GM23338 (cell line): ENCODE results near the gene RBM44. TPM values are rescaled to one million over a fixed set of nuclear protein-coding genes. Genes with fewer than 3 reads are reported as not detected.

ENCODE experiments used
- ATAC-seq: fragments of 200-7000 bp; cut with Tn5 transposase; 3 replicates; pipeline ENCODE4 v1.9.1; 2020
- DNase-seq: peaks from one replicate; pipeline ENCODE4 v3.0.0-alpha.2; 2015; ENCODE audit warnings: low spot score
- H2AFZ ChIP-seq: fragments of 200-600 bp; sonication (generic); 2 replicates; pipeline ENCODE4 v1.8.0; 2016; ENCODE audit warnings: antibody characterized with exemption, mild to moderate bottlenecking, moderate library complexity
- H3F3A ChIP-seq: fragments of 200-600 bp; sonication (generic); replicated peaks from 2 replicates; pipeline ENCODE4 v1.8.0; 2017; ENCODE audit warnings: antibody characterized with exemption, mixed run types, low read depth
- H3K27ac ChIP-seq: fragments of 200-600 bp; sonication (generic); 2 replicates; pipeline ENCODE4 v1.6.1; 2016; ENCODE audit warnings: low read depth
- H3K27me3 ChIP-seq: fragments of 200-600 bp; sonication (generic); 2 replicates; pipeline ENCODE4 v1.8.0; 2016; ENCODE audit warnings: mild to moderate bottlenecking, mixed run types, moderate library complexity; ENCODE audit not compliant: insufficient read depth
- H3K36me3 ChIP-seq: fragments of 200-600 bp; sonication (generic); 2 replicates; pipeline ENCODE4 v1.8.0; 2016; ENCODE audit warnings: mild to moderate bottlenecking; ENCODE audit not compliant: insufficient read depth
- H3K4me1 ChIP-seq: fragments of 200-600 bp; sonication (generic); 2 replicates; pipeline ENCODE4 v1.8.0; 2016; ENCODE audit warnings: mild to moderate bottlenecking, moderate library complexity; ENCODE audit not compliant: insufficient read depth
- H3K4me2 ChIP-seq: fragments of 200-600 bp; sonication (generic); 2 replicates; pipeline ENCODE4 v1.7.1; 2017; ENCODE audit warnings: mixed run types
- H3K4me3 ChIP-seq: fragments of 200-600 bp; sonication (generic); 2 replicates; pipeline ENCODE4 v1.6.1; 2016; ENCODE audit warnings: mixed run types
- H3K79me2 ChIP-seq: fragments of 200-600 bp; sonication (generic); replicated peaks from 2 replicates; pipeline ENCODE4 v1.8.0; 2017; ENCODE audit warnings: mild to moderate bottlenecking; ENCODE audit not compliant: insufficient read depth
- H3K9me2 ChIP-seq: fragments of 200-600 bp; sonication (generic); 2 replicates; pipeline ENCODE4 v1.8.0; 2017; ENCODE audit not compliant: insufficient read depth
- H4K20me1 ChIP-seq: fragments of 200-600 bp; sonication (generic); replicated peaks from 2 replicates; pipeline ENCODE4 v1.8.0; 2017; ENCODE audit warnings: mild to moderate bottlenecking; ENCODE audit not compliant: insufficient read depth
- H3K27ac Mint-ChIP-seq: 2 replicates; pipeline ENCODE4 v1.8.0; 2020; ENCODE audit warnings: inconsistent platforms, mild to moderate bottlenecking, moderate library complexity, mixed read lengths
- H3K27me3 Mint-ChIP-seq: 3 replicates; pipeline ENCODE4 v1.8.0; 2022; ENCODE audit warnings: low read depth, mild to moderate bottlenecking, moderate library complexity, mixed read lengths, inconsistent platforms; ENCODE audit not compliant: insufficient read depth, poor library complexity
- H3K36me3 Mint-ChIP-seq: 3 replicates; pipeline ENCODE4 v1.8.0; 2021; ENCODE audit warnings: low read depth, mild to moderate bottlenecking, inconsistent platforms, moderate library complexity, mixed read lengths
- H3K4me1 Mint-ChIP-seq: 3 replicates; pipeline ENCODE4 v1.8.0; 2020; ENCODE audit warnings: mild to moderate bottlenecking, inconsistent platforms, mixed read lengths
- H3K4me3 Mint-ChIP-seq: 3 replicates; pipeline ENCODE4 v1.8.0; 2021; ENCODE audit warnings: moderate library complexity, mild to moderate bottlenecking, inconsistent platforms, mixed read lengths
- H3K9me3 Mint-ChIP-seq: 3 replicates; pipeline ENCODE4 v1.8.0; 2020; ENCODE audit warnings: moderate library complexity, mild to moderate bottlenecking, inconsistent platforms, mixed read lengths
- CREB1 ChIP-seq: fragments of 250-450 bp; sonication (Bioruptor Pico); IDR thresholded peaks from 2 replicates; pipeline ENCODE4 v1.5.0; 2020; ENCODE audit warnings: low read depth, mild to moderate bottlenecking, moderate library complexity
- CTCF ChIP-seq, 2 experiments: fragments of 200-600 bp in 1 of 2; sonication (generic) in 1 of 2; conservative IDR thresholded peaks; 2 replicates each; pipeline versions ENCODE4 v1.5.1 to v1.6.1; 2016 to 2017; ENCODE audit warnings: antibody characterized with exemption in 2 of 2, low read depth in 2 of 2, mild to moderate bottlenecking in 2 of 2, moderate library complexity in 1 of 2
- EZH2 ChIP-seq: fragments of 200-600 bp; sonication (generic); IDR thresholded peaks from one replicate; pipeline ENCODE4 v1.8.0; 2017; ENCODE audit warnings: antibody characterized with exemption, mild to moderate bottlenecking, low read depth; ENCODE audit not compliant: unreplicated experiment
- EZH2phosphoT487 ChIP-seq: fragments of 200-600 bp; sonication (generic); IDR thresholded peaks from one replicate; pipeline ENCODE4 v1.8.1; 2018; ENCODE audit warnings: antibody characterized with exemption; ENCODE audit not compliant: unreplicated experiment
- JUNB ChIP-seq: IDR thresholded peaks from one replicate; pipeline ENCODE4 v1.6.1; 2016; ENCODE audit warnings: antibody characterized with exemption; ENCODE audit not compliant: unreplicated experiment
- POLR2AphosphoS5 ChIP-seq: IDR thresholded peaks from 2 replicates; pipeline ENCODE4 v1.6.1; 2016; ENCODE audit warnings: antibody characterized with exemption, low read depth
- STAT1 ChIP-seq: IDR thresholded peaks from one replicate; pipeline ENCODE4 v1.6.1; 2016; ENCODE audit warnings: antibody characterized with exemption; ENCODE audit not compliant: unreplicated experiment
- ZNF331 ChIP-seq: fragments of 250-450 bp; sonication (Bioruptor Pico); IDR thresholded peaks from 2 replicates; pipeline ENCODE4 v1.5.0; 2020; ENCODE audit warnings: low read depth, mild to moderate bottlenecking, moderate library complexity
- polyA plus RNA-seq: library from polyadenylated mRNA; unstranded; fragments of >200 nt; fragmentation: Nextera tagmentation; extraction: Ambion mirVana; gene quantifications from 2 replicates; pipeline ENCODE4 v1.2.1, GENCODE V29; 2016
- total RNA-seq: library from RNA; depleted of rRNA; stranded (reverse); fragments of >200 nt; shearing (Covaris generic); gene quantifications from 2 replicates; pipeline ENCODE4 v1.2.3, GENCODE V29; 2014
- TF ChIP-seq, protein P1 (sequence below): fragments of 250-450 bp; sonication (Bioruptor Pico); IDR thresholded peaks from 2 replicates; pipeline ENCODE4 v1.5.0; 2020; ENCODE audit warnings: mild to moderate bottlenecking, moderate library complexity

RBM44 gene
- total and polyA plus RNA-seq, 2 experiments from 2014 or later = 0.29 to 0.87 TPM

- Mint-ChIP-seq H3K27me3 (no peaks in the 10 kb centered on the region), H3K4me3 (no peak overlapping the region), H3K36me3 (no peaks in the 10 kb centered on the region), H3K9me3 (no peaks in the 10 kb centered on the region), H3K4me1 (no peaks in the 10 kb centered on the region), H3K27ac (no peak overlapping the region)
- ATAC-seq (no peak), DNase-seq (no peak)
- H3K4me2 ChIP-seq = no peak overlapping the region
- H3F3A ChIP-seq = no peaks in the 10 kb centered on the region
- H4K20me1 ChIP-seq = no peaks in the 10 kb centered on the region
- H3K9me2 ChIP-seq = no peaks in the 10 kb centered on the region
- no peaks in the 10 kb centered on the region for H3K79me2 ChIP-seq
- no peak for TF ChIP-seq POLR2AphosphoS5
- TF ChIP-seq ZNF331 (CRISPR knock-in tag) = no peak
- no peak overlapping the region for H3K27ac ChIP-seq
- no peaks in the 10 kb centered on the region for H3K4me1 ChIP-seq
- no peak overlapping the region for H2AFZ ChIP-seq
- H3K4me3 ChIP-seq = no peak overlapping the region
- H3K36me3 ChIP-seq = no peaks in the 10 kb centered on the region
- no peaks in the 10 kb centered on the region for H3K27me3 ChIP-seq
Observed at GRCh38 chr2:237824085-237824484, 25.5 kb downstream of the RBM44 start.

- Histone ChIP-seq H3K79me2 (no peaks in the 10 kb centered on the region), H3K4me3 (no peak overlapping the region), H4K20me1 (no peaks in the 10 kb centered on the region), H3K27me3 (no peaks in the 10 kb centered on the region), H3K27ac (no peak overlapping the region), H3F3A (no peaks in the 10 kb centered on the region), H2AFZ (no peak overlapping the region), H3K9me2 (no peaks in the 10 kb centered on the region), H3K36me3 (no peaks in the 10 kb centered on the region), H3K4me1 (no peaks in the 10 kb centered on the region), H3K4me2 (no peak overlapping the region)
- TF ChIP-seq EZH2 = no peak
- TF ChIP-seq EZH2phosphoT487 = no peak
- TF ChIP-seq CTCF (conservative IDR thresholded peaks at IDR 0.05; ENCODE audit: low read depth in 2 of 2) = no peak
- no peak for TF ChIP-seq JUNB
- no peak for ATAC-seq
- Mint-ChIP-seq H3K4me3 (no peak overlapping the region), H3K27me3 (no peaks in the 10 kb centered on the region), H3K4me1 (no peaks in the 10 kb centered on the region), H3K36me3 (no peaks in the 10 kb centered on the region), H3K9me3 (no peaks in the 10 kb centered on the region), H3K27ac (no peak overlapping the region)
- DNase-seq = no peak
Observed at GRCh38 chr2:237827421-237827987, 28.9 kb downstream of the RBM44 start.

GRCh38 chr2:237830522-237830921 lies 31.9 kb downstream of the RBM44 start:
- H3K27me3 Mint-ChIP-seq = no peaks in the 10 kb centered on the region
- TF ChIP-seq, protein P1, sequence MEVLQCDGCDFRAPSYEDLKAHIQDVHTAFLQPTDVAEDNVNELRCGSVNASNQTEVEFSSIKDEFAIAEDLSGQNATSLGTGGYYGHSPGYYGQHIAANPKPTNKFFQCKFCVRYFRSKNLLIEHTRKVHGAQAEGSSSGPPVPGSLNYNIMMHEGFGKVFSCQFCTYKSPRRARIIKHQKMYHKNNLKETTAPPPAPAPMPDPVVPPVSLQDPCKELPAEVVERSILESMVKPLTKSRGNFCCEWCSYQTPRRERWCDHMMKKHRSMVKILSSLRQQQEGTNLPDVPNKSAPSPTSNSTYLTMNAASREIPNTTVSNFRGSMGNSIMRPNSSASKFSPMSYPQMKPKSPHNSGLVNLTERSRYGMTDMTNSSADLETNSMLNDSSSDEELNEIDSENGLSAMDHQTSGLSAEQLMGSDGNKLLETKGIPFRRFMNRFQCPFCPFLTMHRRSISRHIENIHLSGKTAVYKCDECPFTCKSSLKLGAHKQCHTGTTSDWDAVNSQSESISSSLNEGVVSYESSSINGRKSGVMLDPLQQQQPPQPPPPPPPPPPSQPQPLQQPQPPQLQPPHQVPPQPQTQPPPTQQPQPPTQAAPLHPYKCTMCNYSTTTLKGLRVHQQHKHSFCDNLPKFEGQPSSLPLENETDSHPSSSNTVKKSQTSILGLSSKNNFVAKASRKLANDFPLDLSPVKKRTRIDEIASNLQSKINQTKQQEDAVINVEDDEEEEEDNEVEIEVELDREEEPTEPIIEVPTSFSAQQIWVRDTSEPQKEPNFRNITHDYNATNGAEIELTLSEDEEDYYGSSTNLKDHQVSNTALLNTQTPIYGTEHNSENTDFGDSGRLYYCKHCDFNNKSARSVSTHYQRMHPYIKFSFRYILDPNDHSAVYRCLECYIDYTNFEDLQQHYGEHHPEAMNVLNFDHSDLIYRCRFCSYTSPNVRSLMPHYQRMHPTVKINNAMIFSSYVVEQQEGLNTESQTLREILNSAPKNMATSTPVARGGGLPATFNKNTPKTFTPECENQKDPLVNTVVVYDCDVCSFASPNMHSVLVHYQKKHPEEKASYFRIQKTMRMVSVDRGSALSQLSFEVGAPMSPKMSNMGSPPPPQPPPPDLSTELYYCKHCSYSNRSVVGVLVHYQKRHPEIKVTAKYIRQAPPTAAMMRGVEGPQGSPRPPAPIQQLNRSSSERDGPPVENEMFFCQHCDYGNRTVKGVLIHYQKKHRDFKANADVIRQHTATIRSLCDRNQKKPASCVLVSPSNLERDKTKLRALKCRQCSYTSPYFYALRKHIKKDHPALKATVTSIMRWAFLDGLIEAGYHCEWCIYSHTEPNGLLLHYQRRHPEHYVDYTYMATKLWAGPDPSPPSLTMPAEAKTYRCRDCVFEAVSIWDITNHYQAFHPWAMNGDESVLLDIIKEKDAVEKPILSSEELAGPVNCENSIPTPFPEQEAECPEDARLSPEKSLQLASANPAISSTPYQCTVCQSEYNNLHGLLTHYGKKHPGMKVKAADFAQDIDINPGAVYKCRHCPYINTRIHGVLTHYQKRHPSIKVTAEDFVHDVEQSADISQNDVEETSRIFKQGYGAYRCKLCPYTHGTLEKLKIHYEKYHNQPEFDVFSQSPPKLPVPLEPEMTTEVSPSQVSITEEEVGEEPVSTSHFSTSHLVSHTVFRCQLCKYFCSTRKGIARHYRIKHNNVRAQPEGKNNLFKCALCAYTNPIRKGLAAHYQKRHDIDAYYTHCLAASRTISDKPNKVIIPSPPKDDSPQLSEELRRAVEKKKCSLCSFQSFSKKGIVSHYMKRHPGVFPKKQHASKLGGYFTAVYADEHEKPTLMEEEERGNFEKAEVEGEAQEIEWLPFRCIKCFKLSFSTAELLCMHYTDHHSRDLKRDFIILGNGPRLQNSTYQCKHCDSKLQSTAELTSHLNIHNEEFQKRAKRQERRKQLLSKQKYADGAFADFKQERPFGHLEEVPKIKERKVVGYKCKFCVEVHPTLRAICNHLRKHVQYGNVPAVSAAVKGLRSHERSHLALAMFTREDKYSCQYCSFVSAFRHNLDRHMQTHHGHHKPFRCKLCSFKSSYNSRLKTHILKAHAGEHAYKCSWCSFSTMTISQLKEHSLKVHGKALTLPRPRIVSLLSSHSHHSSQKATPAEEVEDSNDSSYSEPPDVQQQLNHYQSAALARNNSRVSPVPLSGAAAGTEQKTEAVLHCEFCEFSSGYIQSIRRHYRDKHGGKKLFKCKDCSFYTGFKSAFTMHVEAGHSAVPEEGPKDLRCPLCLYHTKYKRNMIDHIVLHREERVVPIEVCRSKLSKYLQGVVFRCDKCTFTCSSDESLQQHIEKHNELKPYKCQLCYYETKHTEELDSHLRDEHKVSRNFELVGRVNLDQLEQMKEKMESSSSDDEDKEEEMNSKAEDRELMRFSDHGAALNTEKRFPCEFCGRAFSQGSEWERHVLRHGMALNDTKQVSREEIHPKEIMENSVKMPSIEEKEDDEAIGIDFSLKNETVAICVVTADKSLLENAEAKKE (CRISPR knock-in tag) = no peak
- TF ChIP-seq STAT1 (no peak), CREB1 (CRISPR knock-in tag) (no peak), EZH2phosphoT487 (no peak)

More at GRCh38 chr2:237830522-237830921, 31.9 kb downstream of the RBM44 start:
- H3K9me3 Mint-ChIP-seq = no peaks in the 10 kb centered on the region
- Histone ChIP-seq H3K4me3 (no peak overlapping the region), H4K20me1 (no peaks in the 10 kb centered on the region), H3F3A (no peaks in the 10 kb centered on the region), H2AFZ (no peak overlapping the region), H3K4me2 (no peak overlapping the region), H3K9me2 (no peaks in the 10 kb centered on the region), H3K79me2 (no peaks in the 10 kb centered on the region), H3K27me3 (no peaks in the 10 kb centered on the region), H3K36me3 (no peaks in the 10 kb centered on the region), H3K4me1 (no peaks in the 10 kb centered on the region), H3K27ac (no peak overlapping the region)
- no peak overlapping the region for H3K27ac Mint-ChIP-seq
- no peaks in the 10 kb centered on the region for H3K4me1 Mint-ChIP-seq
- ATAC-seq (no peak), DNase-seq (no peak)
- H3K4me3 Mint-ChIP-seq = no peak overlapping the region
- no peaks in the 10 kb centered on the region for H3K36me3 Mint-ChIP-seq
